Measurements from ENCODE around the gene TMEM120A.
A peak's percentile ranks its signal among the peaks of the same experiment; 100 is the strongest.

TMEM120A gene

DNA sequence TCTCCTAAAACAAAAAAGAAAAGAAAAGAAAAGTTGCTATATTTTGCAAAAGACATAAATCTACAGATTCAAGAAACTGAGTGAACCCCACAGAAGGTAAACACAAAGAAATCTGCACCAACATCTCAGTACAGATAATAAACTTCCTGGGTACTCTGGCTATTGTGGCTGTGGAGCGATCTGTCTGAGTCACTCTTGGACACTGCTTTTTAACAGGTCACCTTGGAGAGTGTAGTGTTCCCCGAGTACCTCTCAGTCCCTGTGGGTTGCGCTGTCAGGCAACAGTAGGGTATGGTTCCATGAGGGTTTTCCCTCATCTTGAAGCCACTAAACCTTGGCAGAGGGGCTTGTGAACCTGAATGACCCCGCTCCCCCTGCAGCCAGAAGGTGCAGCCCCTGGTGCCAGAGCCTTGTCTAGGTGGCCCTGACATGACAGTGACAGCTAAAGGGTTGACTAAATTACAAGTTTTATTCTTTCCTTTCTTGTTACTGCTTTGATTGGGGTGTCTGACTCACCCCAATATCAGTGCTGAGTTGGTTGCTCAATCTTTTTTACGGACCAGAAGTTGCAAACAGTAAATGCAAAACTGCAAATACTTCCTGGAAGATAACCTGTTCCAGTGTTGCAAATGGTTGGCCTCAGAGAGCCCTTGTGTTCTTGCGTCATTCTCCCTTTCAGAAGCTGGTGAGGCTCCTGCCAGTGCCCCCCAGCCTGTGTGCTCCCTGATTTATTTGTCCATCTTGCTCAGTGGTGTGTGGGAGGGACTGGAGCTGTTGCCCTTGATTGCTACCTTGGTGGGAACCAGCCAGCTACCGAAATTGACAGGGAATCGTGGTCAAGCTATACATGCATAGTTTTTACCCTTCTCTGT is 48.9 kb downstream of the TMEM120A start:
- DNase-seq (ENCODE audit: low read depth): peak; percentile 87
- TF ChIP-seq MYC (IDR thresholded peaks at IDR 0.05; ENCODE audit: low read depth, low read length) (no peak), MAX (IDR thresholded peaks at IDR 0.05; ENCODE audit: low read depth, low read length) (no peak), POLR2A (IDR thresholded peaks at IDR 0.05; ENCODE audit: extremely low read depth, insufficient read length) (no peak)
- TF ChIP-seq, protein P1, sequence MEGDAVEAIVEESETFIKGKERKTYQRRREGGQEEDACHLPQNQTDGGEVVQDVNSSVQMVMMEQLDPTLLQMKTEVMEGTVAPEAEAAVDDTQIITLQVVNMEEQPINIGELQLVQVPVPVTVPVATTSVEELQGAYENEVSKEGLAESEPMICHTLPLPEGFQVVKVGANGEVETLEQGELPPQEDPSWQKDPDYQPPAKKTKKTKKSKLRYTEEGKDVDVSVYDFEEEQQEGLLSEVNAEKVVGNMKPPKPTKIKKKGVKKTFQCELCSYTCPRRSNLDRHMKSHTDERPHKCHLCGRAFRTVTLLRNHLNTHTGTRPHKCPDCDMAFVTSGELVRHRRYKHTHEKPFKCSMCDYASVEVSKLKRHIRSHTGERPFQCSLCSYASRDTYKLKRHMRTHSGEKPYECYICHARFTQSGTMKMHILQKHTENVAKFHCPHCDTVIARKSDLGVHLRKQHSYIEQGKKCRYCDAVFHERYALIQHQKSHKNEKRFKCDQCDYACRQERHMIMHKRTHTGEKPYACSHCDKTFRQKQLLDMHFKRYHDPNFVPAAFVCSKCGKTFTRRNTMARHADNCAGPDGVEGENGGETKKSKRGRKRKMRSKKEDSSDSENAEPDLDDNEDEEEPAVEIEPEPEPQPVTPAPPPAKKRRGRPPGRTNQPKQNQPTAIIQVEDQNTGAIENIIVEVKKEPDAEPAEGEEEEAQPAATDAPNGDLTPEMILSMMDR (IDR thresholded peaks at IDR 0.05; ENCODE audit: low read depth, low read length): no peak
- H3K4me3 ChIP-seq (ENCODE audit: low read depth, low read length): no peak overlapping the region

GRCh38 chr7:75944507-75944906 is 49.9 kb downstream of the TMEM120A start:
- no peak for DNase-seq (ENCODE audit: low read depth)
- H3K4me3 ChIP-seq (ENCODE audit: low read depth, low read length): no peak overlapping the region
- TF ChIP-seq POLR2A (IDR thresholded peaks at IDR 0.05; ENCODE audit: extremely low read depth, insufficient read length): no peak
- TF ChIP-seq, protein P1 (IDR thresholded peaks at IDR 0.05; ENCODE audit: low read depth, low read length): no peak

DNA sequence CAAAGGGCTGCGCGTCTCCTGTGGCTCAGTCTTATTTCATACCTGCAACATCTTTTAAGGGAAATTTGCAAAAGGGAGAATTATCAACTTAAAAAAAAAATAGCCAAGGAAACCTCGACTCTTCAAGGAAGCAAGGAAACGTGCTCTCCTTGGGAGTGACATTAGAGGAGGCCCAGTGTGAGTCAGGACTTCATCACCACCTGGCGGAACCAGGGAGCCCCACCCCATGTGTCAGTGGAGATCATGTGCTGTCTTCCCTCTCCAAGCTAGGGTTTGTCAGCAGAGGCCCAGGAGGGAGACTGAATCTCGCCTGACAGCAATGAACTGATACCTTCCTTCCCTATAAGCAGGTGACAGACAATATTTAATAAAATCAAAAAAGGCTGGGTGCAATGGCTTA is 50.5 kb downstream of the TMEM120A start:
- no peak for DNase-seq (ENCODE audit: low read depth)
- TF ChIP-seq MYC (IDR thresholded peaks at IDR 0.05; ENCODE audit: low read depth, low read length) (no peak), MAX (IDR thresholded peaks at IDR 0.05; ENCODE audit: low read depth, low read length) (no peak), POLR2A (IDR thresholded peaks at IDR 0.05; ENCODE audit: extremely low read depth, insufficient read length) (no peak)
- TF ChIP-seq, protein P1 (IDR thresholded peaks at IDR 0.05; ENCODE audit: low read depth, low read length): no peak

DNA sequence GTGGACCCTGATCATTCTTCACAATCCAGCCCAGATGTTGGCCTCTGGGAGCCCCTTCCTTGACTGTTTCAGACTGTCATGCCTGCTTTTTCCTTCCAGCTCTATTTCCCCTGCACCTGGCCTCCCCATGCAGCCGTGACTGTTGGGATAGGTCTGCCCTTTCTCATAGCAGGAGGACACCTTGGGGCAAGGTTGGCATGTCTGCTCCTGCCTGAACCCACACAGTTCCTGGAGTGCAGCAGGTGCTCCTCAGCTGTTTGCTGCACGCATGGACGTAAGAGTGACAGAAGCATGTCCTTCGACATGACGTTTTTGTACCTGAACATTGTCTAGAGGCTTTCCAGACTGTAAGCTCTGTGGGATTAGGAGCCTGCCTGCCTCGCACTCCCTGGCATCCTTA is 55.5 kb downstream of the TMEM120A start:
- no peak for DNase-seq (ENCODE audit: low read depth)
- no peak overlapping the region for H3K4me3 ChIP-seq (ENCODE audit: low read depth, low read length)
- TF ChIP-seq MYC (IDR thresholded peaks at IDR 0.05; ENCODE audit: low read depth, low read length) (no peak), POLR2A (IDR thresholded peaks at IDR 0.05; ENCODE audit: extremely low read depth, insufficient read length) (no peak), MAX (IDR thresholded peaks at IDR 0.05; ENCODE audit: low read depth, low read length) (no peak)
- TF ChIP-seq, protein P1 (IDR thresholded peaks at IDR 0.05; ENCODE audit: low read depth, low read length): no peak

More for the DNA sequence above, 50.5 kb downstream of the TMEM120A start:
- H3K4me3 ChIP-seq (ENCODE audit: low read depth, low read length): no peak overlapping the region

- no peak for TF ChIP-seq POLR2A (IDR thresholded peaks at IDR 0.05; ENCODE audit: extremely low read depth, insufficient read length)
- TF ChIP-seq, protein P1 (IDR thresholded peaks at IDR 0.05; ENCODE audit: low read depth, low read length): no peak
- TF ChIP-seq MAX (IDR thresholded peaks at IDR 0.05; ENCODE audit: low read depth, low read length): peak; percentile 63
- peak; percentile 65 for DNase-seq (ENCODE audit: low read depth)
- no peak overlapping the region for H3K4me3 ChIP-seq (ENCODE audit: low read depth, low read length)
These were observed 56.2 kb downstream of the TMEM120A start for GRCh38 chr7:75937958-75938786.
